HG02973 (cell line): ENCODE measurements around the gene DAZAP1.
A peak's percentile ranks its signal among the peaks of the same experiment; 100 is the strongest.

ENCODE experiments used
- ATAC-seq: cut with Tn5 transposase; IDR thresholded peaks from one replicate; pipeline ENCODE4 v1.9.1; 2021; ENCODE audit warnings: moderate library complexity; ENCODE audit not compliant: unreplicated experiment

Gene DAZAP1

GRCh38 chr19:1393841-1394240 lies 13.5 kb upstream of the DAZAP1 start:
- no peak for ATAC-seq

DNA sequence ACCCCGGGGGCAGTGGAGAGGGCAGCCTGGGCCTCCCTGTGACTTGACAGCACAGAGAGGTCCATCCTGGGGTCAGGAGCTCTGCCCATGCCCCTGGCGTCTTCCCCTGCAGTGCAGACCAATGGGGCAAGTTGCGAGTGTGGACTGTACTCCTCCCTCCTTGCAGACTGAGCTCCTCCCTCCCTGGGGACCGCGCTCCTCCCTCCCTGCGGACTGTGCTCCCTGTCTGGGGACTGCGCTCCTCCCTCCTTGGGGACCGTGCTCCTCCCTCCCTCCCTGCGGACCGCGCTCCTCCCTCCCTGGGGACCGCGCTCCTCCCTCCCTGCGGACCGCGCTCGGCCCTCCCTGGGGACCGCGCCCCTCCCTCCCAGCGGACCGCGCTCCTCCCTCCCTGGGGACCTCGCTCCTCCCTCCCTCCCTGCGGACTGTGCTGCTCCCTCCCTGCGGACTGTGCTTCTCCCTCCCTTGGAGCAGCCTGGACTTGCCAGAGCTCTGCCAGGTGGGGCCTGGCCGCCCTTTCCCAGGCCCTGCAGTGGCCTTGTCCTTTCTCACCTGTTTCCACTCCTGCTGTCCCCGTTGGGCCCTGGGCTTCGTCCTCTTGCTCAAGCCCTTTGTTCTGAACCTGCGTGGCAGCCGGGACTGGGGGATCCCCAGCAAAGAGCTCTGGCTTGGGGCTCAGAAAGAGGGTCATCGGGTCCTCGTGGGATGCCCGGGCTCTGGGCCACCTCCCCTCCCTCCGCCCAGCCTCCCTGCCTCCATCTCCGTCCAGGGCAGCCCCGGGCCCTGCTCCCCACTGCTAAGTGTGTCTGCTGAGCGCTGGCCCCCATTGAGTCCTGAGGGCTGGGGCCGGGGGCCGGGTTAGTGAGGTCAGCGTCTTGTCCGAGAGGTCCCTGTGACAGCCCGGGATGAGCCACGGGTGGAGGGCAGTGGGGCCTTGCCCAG lies 12.9 kb upstream of the DAZAP1 start:
- no peak for ATAC-seq

DNA sequence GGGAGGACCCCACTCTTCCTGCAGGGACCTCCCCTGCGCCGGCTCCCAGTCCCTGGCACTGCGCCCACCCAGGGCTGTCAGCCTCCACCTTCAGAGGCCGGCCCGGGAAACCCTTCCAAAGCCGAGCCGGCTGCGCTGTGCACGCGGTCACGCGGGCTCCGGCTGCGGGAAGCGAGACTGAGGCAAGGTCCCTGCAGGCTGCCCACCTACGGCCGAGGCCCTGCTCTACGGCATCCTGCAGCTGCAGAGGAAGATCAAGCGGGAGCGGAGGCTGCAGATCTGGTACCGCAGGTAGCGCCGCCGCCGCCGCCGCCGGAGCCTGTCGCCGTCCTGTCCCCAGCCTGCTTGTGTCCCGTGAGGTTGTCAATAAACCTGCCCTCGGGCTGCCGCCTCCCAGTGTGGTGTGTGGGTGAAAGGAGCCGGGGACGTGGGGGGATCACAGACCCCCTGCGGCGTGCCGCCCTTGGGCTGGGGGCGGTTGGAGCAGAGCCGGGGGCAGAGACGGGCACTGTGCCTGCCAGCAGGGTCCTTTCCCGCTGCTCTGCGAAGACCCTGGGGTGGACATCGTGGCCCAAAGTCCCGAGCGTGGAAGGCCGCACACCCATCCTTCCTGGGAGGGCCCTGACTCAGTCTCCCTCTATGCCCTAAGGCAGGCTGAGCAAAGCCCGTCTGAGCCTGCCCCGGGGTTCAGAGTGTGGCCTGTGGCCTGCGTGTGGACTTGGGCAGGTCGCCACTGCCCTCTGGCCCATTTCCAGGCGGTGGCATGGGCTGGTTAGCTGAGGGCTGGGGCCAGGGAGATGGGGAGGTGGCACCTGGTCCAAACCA lies 12.0 kb upstream of the DAZAP1 start:
- ATAC-seq = no peak

DNA sequence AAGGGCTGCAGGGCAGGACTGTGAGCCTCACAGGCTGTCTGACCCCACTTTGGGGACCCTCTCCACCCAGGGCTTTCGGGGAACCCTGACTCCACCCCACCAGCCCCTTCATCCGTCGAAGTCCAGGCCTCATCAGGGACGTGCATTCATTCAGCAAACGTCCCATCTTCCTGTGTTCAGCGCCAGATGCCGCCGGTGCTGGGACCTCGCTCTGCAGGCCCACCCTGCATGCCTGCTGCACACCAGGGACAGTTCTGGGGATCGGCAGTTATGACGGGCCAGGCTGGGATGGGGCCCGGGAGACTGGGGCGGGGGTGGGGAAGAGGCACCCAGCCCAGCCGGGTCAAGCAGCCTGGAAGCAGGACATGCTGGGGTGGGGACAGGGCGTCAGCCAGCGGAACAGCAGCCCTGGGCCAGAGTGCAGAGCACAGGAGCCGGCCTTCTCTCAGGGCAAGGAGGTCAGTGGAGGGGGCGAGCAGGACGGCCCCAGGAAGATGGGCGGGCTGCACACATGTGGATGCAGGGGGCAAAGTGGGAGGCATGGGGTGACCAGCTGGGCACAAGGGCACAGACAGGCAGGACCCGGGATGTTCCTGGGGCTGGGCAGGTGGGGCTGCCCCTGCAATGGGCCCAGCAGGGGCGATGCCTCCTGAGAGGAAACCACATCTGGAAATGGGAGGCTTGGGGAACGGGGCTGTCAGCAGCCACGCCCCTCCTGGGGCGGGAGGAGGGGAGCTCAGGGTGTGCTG lies 11.2 kb upstream of the DAZAP1 start:
- ATAC-seq = no peak

DNA sequence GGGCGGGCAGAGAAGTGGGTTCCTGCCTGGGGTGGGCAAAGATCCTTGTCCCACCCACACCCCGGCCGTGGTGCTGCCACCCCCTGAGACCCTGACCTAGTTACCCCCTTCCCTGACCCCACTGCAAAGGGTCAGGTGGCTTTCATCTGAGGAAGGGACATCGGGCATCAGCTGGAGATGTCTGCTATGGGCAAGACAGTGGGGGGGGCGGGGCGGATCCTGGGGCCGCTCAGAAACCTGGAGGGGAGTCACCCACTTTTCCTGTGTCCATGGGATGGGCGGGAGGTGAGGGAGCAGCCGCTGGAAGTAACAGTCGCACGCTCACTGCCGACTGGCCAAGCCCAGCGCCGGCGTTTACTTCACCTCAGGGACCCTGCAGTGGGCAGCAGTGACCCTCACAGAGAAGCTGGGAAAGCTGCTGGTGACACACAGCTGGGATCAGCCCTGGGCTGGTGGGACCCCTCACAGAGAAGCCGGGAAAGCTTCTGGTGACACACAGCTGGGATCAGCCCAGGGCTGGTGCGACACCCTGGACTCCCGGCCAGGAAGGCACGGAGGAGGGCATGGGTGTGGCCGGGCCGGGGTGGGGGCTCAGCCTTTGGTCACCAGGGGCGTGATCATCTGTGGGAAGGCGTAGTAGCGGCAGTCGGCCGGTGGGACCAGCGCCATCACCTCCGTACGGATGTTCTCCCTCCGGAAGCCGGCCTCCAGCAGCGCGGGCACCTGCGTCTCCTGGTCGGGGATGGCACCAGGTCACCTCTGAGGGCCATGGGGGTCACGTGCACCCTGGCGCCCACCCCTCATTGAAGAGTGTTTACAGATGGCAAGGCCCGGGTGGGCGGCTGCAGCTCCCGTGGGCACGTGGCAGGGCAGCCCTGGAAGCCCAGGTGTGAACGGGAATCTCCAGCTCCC lies 10.4 kb upstream of the DAZAP1 start:
- ATAC-seq = no peak

DNA sequence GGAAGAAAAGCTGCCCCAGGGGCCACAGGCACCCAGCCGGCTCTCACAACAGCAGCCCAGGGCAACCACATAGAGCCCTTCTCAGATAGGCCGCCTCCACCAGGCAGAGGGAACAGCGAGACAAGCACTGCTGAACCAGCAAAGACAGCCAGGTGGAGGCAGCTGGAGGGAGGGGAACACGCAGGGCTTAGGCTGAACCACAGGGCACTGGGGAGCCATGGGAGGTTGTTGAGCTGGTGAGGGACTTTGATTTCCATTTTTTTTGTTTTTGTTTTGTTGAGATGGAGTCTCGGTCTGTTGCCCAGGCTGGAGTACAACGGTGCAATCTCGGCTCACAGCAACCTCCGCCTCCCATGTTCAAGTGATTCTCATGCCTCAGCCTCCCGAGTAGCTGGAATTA lies 9.5 kb upstream of the DAZAP1 start:
- ATAC-seq = no peak

GRCh38 chr19:1399079-1399478 lies 8.3 kb upstream of the DAZAP1 start:
- ATAC-seq = no peak

DNA sequence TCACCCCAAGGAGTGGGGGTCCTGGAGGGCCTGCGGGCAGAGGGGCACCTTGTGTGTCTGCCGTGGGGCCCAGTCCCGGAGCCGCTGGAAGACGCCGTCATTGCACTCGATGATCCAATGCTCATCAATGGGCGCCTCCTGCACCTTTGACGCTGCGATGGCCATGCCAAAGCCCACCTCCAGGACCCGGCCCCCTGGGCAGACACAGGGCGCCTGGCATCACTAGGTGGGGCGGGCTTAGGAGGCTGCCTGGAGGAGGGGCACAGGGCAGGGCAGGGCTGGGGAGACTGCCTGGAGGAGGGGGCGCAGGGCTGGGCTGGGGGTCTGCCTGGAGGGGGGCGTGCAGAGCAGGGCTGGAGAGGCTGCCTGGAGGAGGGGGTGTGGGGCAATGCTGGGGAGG lies 7.6 kb upstream of the DAZAP1 start:
- ATAC-seq = no peak

DNA sequence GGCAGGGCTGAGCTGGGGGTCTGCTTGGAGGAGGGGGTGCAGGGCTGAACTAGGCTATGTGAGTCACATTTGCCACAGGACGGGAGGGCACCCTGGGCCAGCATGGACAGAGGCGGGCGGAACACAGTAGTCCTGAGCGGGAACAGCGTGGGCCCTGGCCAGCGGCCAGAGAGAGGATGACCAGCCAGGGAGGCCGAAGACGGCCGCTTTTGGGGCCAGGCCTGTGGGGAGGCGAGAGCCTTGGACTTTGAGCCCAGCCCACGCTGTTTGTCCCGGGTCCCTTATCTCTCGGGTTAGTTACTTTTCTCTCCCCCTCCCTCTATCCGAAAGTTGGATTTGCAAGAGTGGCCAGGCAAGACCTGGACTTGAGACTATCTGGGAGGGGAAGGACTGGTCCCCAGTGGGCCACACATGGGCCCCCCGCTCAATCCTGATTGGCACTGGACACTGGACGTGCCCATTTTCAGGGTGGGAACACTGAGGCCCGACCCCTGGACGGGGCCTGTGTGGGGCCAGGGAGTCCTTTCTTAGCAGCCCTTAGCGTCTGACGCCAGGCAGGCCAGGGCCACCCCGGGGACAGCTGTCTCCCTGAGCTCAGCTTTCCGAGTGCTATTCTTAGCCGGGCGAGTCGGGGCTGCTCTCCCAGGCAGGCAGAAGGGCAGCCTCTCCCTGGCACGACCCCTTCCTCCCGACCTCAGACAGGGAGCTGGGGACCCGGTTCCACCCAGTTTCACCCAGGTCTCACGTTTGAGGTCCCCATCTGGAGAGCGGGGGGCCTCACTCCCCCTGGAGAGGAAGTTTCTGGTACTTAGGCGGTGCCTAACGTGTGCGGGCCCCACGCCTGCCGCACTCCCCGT lies 6.9 kb upstream of the DAZAP1 start:
- ATAC-seq = no peak

GRCh38 chr19:1401138-1401888 lies 6.1 kb upstream of the DAZAP1 start, which contains the start of gene GAMT:
GAMT (minus strand) TSS chr19:1401542; CDS start chr19:1401476, 66 bp downstream.
- ATAC-seq = no peak

DNA sequence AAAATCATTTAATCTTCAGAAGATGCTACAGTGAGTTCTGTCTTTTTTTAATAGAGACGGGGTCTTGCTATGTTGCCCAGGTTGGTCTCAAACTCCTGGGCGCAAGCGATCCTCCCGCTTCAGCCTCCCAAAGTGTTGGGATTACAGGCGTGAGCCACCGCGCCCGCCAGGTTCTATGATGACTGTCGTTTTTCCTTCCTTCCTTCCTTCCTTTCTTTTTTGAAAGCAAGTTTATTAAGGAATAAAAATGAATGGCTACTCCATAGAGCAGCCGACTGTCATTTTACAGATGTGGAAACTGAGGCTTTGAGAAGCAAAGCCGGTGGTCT lies 5.5 kb upstream of the DAZAP1 start:
- ATAC-seq = no peak

DNA sequence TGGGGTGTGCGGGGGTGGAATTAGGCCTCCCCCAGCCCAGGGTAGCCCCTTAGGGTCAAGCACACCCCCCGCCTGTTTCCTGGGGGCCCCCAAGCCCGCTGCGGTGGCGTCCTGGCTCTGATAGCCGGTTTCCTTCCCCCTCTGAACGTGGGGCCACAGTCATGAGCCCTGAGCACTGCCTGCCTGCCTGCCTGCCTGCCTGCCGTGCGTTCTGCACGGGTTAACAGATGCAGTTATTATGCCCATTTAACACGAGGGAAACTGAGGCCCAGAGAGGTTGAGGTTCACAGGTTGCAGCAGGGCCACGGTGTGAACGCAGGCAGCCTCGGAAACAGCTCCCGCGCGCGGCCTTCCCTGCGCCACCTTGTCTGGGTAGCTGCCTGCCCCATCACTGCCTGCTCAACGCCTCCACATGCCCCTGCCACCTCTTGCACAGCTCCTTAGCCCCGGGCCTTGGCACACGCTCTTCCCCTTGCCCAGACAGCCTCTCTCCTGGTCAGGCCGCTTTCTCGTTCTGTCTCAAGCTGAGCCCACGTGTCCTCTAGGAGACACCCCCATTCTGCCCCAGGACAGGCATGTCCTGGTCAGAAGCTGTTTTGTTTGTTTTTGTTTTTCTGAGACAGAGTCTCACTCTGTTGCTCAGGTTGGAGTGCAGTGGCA lies 4.8 kb upstream of the DAZAP1 start:
- no peak for ATAC-seq

DNA sequence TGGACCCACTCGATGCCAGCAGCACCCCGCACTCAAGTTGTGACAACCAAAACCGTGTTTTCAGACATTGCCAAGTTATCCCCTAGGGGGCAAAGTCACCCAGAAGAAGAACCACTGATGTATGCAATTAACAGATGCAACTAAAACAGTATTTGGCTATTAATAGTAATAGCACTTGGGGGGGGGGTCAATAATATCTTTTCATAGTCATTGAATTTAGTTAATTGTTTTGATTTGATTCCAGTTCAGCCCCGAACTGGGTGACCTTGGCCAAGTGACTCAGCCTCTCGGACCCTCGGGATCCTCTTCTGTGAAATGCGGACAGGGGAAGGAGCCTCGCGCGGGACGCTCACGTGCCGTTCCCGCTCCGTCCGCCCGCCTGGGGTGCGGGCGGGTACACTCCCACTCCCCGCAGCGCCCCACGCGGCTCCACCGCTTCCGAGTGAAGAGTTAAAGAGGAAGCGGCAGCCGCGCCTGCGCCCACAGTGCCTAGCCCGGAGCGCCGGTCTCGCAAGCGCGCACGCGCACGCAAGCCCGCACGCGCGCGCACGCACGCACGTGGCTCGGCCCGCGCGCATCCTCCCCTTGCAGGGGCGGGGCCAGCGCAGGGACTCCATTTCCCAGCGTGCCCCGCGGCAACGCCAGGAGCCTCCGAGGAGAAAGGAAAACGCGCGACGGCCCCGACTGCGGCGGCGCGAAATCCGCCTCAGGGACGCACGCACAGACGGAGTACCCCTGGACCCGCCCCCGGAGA lies 435 bp upstream of the DAZAP1 start:
- peak; percentile 74 for ATAC-seq

- ATAC-seq = no peak
Observed at GRCh38 chr19:1408300-1409203, 1.2 kb downstream of the DAZAP1 start.

GRCh38 chr19:1409204-1410005 lies 2.0 kb downstream of the DAZAP1 start:
- ATAC-seq = no peak
